HepG2 (cell line): ENCODE data around the gene GFER. TPM values are rescaled to one million over a fixed set of nuclear protein-coding genes. Genes with fewer than 3 reads are reported as not detected.
A peak's percentile ranks its signal among the peaks of the same experiment; 100 is the strongest.

Experiments used
- ARNT2 ChIP-seq: sonication (generic); formaldehyde crosslinking; IDR thresholded peaks from 2 replicates; pipeline ENCODE4 v1.8.0; 2022; ENCODE audit warnings: mild to moderate bottlenecking, low read depth, missing genetic modification reagents, moderate library complexity
- BHLHE40 ChIP-seq: IDR thresholded peaks from 2 replicates; pipeline ENCODE4 v1.6.1; 2011; ENCODE audit warnings: low read length, improper control_type of control experiment
- FOSL1 ChIP-seq: sonication (generic); formaldehyde crosslinking; IDR thresholded peaks from 2 replicates; pipeline ENCODE4 v1.9.0; 2021; ENCODE audit warnings: missing genetic modification reagents, borderline replicate concordance
- FOXK1 ChIP-seq: sonication (generic); formaldehyde crosslinking; IDR thresholded peaks from 2 replicates; pipeline ENCODE4 v1.4.0; 2020; ENCODE audit warnings: low read depth, missing genetic modification reagents, borderline replicate concordance
- HDAC6 ChIP-seq: fragments of 200-600 bp; sonication (generic); IDR thresholded peaks from 2 replicates; pipeline ENCODE4 v1.7.0; 2017; ENCODE audit warnings: mild to moderate bottlenecking, antibody characterized with exemption, low read length, low read depth
- HNRNPH1 ChIP-seq: fragments of 200-400 bp; formaldehyde crosslinking; optimal IDR thresholded peaks from 2 replicates; pipeline ENCODE3; 2017; ENCODE audit warnings: mild to moderate bottlenecking, low read depth, low read length
- ONECUT2 ChIP-seq: sonication (generic); formaldehyde crosslinking; IDR thresholded peaks from 2 replicates; pipeline ENCODE4 v1.4.0; 2020; ENCODE audit warnings: missing genetic modification reagents
- SMAD3 ChIP-seq: sonication (generic); formaldehyde crosslinking; IDR thresholded peaks from 2 replicates; pipeline ENCODE4 v1.4.0; 2020; ENCODE audit warnings: missing genetic modification reagents
- SNRNP70 ChIP-seq: fragments of 200-400 bp; formaldehyde crosslinking; IDR thresholded peaks from 2 replicates; pipeline ENCODE4 v1.6.1; 2017; ENCODE audit warnings: mild to moderate bottlenecking, low read depth, low read length, moderate library complexity
- TCF7 ChIP-seq: sonication (generic); IDR thresholded peaks from 2 replicates; pipeline ENCODE4 v1.6.1; 2016; ENCODE audit warnings: antibody characterized with exemption, low read depth
- ZNF230 ChIP-seq: sonication (generic); formaldehyde crosslinking; IDR thresholded peaks from 2 replicates; pipeline ENCODE4 v1.4.0; 2020; ENCODE audit warnings: mild to moderate bottlenecking, missing genetic modification reagents
- ZNF552 ChIP-seq: sonication (generic); formaldehyde crosslinking; IDR thresholded peaks from 2 replicates; pipeline ENCODE4 v1.9.0; 2022; ENCODE audit warnings: missing genetic modification reagents, mild to moderate bottlenecking, borderline replicate concordance
- ZNF569 ChIP-seq: sonication (generic); formaldehyde crosslinking; IDR thresholded peaks from 2 replicates; pipeline ENCODE4 v1.5.0; 2020; ENCODE audit warnings: mild to moderate bottlenecking, missing genetic modification reagents, moderate library complexity, borderline replicate concordance
- polyA plus RNA-seq, 8 experiments: library from polyadenylated mRNA; depleted of rRNA in 3 of 8; stranded (reverse) in 7 of 8; unstranded in 1 of 8; fragments of >200 nt; fragmentation: Illumina TruSeq in 4 of 8; extraction: Trizol in 4 of 8; gene quantifications; 2 replicates each; pipeline versions ENCODE4 v1.2.1 to v1.2.3, GENCODE V29; 2011 to 2016; ENCODE audit warnings: low read depth in 4 of 8, missing spikeins in 1 of 8, mixed read lengths in 1 of 8; ENCODE audit not compliant: insufficient read depth in 1 of 8
- total RNA-seq, 5 experiments: library from RNA; depleted of rRNA; stranded (reverse); fragments of >200 nt; fragmentation: Illumina TruSeq; extraction: Trizol; gene quantifications; 2 replicates each; pipeline ENCODE4 v1.2.3, GENCODE V29; 2016; ENCODE audit warnings: low read depth in 1 of 5
- TF ChIP-seq, protein P1 (sequence below): sonication (generic); formaldehyde crosslinking; IDR thresholded peaks from 2 replicates; pipeline ENCODE4 v1.9.0; 2021; ENCODE audit warnings: missing genetic modification reagents, borderline replicate concordance
- TF ChIP-seq, protein P2 (sequence below): sonication (generic); formaldehyde crosslinking; IDR thresholded peaks from 2 replicates; pipeline ENCODE4 v1.5.0; 2020; ENCODE audit warnings: missing genetic modification reagents
- TF ChIP-seq, protein P3 (sequence below): IDR thresholded peaks from 2 replicates; pipeline ENCODE4 v1.6.1; 2012; ENCODE audit warnings: inconsistent platforms
- TF ChIP-seq, protein P4 (sequence below): sonication (generic); formaldehyde crosslinking; IDR thresholded peaks from 2 replicates; pipeline ENCODE4 v1.8.0; 2022; ENCODE audit warnings: missing genetic modification reagents, mild to moderate bottlenecking, inconsistent platforms, borderline replicate concordance
- TF ChIP-seq, protein P5 (sequence below): sonication (generic); formaldehyde crosslinking; IDR thresholded peaks from 2 replicates; pipeline ENCODE4 v1.4.0; 2020; ENCODE audit warnings: mild to moderate bottlenecking, missing genetic modification reagents, borderline replicate concordance

GFER gene
- total and polyA plus RNA-seq, 2 of the 13 experiments (the other 11 are each of a cell fraction or from before 2014, with no cell fraction given): 28.6 to 71.7 TPM

DNA sequence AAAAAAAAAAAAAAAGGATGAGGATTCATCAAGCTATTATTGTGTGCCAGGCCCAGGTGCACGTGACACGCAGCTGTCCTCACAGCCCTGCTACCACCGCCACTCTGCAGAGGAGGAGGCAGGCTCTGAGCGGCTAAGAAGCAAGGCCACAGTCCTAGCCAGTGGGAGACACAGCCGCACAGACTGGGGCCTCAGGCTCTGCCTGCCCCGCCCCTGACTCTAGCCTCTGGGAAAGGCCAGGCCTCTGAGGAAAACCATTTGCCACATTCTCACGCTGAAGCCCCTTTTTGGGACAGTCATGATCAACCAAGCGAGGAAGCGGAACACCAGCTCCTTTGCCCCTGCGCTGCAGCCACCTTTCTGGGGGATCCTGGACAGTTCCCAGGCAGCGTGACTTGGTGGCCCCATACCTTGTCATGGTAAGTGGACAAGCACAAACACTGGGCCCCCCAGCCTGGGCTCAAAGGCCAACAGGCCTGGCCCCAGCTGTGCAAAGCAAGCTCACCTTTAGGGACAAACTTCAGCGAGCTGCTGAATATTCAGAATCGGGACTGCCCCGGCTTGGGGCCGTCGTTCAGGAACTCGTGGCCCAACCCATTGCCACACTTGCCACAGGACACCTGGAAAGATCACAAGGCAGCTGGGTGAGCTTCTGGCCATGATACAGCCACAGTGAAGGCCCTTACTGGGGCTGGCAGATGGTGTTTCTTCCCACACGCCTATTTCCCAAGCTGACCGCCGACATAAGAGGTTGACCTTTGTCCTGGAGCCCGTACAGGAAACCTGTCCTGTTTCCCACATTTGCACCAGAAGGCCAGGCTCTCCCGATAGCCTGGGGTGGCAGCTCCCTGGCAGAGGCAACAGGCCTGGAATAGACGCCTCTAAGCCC lies 43.5 kb upstream of the GFER start (continued):
- TF ChIP-seq, protein P1, sequence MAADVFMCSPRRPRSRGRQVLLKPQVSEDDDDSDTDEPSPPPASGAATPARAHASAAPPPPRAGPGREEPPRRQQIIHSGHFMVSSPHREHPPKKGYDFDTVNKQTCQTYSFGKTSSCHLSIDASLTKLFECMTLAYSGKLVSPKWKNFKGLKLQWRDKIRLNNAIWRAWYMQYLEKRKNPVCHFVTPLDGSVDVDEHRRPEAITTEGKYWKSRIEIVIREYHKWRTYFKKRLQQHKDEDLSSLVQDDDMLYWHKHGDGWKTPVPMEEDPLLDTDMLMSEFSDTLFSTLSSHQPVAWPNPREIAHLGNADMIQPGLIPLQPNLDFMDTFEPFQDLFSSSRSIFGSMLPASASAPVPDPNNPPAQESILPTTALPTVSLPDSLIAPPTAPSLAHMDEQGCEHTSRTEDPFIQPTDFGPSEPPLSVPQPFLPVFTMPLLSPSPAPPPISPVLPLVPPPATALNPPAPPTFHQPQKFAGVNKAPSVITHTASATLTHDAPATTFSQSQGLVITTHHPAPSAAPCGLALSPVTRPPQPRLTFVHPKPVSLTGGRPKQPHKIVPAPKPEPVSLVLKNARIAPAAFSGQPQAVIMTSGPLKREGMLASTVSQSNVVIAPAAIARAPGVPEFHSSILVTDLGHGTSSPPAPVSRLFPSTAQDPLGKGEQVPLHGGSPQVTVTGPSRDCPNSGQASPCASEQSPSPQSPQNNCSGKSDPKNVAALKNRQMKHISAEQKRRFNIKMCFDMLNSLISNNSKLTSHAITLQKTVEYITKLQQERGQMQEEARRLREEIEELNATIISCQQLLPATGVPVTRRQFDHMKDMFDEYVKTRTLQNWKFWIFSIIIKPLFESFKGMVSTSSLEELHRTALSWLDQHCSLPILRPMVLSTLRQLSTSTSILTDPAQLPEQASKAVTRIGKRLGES (CRISPR knock-in tag): no peak; the same call in 1 of the 2 replicates
- TF ChIP-seq TCF7 (no peak), FOSL1 (no peak), SMAD3 (CRISPR knock-in tag) (peak; percentile 74; the same call in 1 of the 2 replicates), FOXK1 (no peak), HNRNPH1 (no peak), SNRNP70 (no peak), ARNT2 (CRISPR knock-in tag) (peak; percentile 72), ONECUT2 (no peak), BHLHE40 (peak; percentile 81), ZNF569 (no peak), ZNF552 (CRISPR knock-in tag) (peak; percentile 70; the same call in 1 of the 2 replicates), HDAC6 (no peak), ZNF230 (CRISPR knock-in tag) (peak; percentile 78; the same call in 1 of the 2 replicates)
- TF ChIP-seq, protein P2, sequence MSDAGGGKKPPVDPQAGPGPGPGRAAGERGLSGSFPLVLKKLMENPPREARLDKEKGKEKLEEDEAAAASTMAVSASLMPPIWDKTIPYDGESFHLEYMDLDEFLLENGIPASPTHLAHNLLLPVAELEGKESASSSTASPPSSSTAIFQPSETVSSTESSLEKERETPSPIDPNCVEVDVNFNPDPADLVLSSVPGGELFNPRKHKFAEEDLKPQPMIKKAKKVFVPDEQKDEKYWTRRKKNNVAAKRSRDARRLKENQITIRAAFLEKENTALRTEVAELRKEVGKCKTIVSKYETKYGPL (CRISPR knock-in tag): 0 out of 2 replicates have a peak, but pooled peaks have one; percentile 11
- TF ChIP-seq, protein P3, sequence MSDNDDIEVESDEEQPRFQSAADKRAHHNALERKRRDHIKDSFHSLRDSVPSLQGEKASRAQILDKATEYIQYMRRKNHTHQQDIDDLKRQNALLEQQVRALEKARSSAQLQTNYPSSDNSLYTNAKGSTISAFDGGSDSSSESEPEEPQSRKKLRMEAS: peak; percentile 75
- TF ChIP-seq, protein P4, sequence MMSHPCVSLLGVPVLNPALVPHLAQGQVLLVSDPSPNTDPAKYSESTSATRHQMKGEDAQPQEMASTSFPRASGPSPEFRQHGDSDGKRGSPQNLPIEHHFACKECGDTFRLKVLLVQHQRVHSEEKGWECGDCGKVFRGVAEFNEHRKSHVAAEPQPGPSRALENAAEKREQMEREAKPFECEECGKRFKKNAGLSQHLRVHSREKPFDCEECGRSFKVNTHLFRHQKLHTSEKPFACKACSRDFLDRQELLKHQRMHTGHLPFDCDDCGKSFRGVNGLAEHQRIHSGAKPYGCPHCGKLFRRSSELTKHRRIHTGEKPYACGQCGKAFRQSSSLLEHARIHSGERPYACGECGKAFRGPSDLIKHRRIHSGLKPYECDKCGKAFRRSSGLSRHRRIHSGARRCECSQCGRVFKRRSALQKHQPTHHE (CRISPR knock-in tag): no peak
- TF ChIP-seq, protein P5, sequence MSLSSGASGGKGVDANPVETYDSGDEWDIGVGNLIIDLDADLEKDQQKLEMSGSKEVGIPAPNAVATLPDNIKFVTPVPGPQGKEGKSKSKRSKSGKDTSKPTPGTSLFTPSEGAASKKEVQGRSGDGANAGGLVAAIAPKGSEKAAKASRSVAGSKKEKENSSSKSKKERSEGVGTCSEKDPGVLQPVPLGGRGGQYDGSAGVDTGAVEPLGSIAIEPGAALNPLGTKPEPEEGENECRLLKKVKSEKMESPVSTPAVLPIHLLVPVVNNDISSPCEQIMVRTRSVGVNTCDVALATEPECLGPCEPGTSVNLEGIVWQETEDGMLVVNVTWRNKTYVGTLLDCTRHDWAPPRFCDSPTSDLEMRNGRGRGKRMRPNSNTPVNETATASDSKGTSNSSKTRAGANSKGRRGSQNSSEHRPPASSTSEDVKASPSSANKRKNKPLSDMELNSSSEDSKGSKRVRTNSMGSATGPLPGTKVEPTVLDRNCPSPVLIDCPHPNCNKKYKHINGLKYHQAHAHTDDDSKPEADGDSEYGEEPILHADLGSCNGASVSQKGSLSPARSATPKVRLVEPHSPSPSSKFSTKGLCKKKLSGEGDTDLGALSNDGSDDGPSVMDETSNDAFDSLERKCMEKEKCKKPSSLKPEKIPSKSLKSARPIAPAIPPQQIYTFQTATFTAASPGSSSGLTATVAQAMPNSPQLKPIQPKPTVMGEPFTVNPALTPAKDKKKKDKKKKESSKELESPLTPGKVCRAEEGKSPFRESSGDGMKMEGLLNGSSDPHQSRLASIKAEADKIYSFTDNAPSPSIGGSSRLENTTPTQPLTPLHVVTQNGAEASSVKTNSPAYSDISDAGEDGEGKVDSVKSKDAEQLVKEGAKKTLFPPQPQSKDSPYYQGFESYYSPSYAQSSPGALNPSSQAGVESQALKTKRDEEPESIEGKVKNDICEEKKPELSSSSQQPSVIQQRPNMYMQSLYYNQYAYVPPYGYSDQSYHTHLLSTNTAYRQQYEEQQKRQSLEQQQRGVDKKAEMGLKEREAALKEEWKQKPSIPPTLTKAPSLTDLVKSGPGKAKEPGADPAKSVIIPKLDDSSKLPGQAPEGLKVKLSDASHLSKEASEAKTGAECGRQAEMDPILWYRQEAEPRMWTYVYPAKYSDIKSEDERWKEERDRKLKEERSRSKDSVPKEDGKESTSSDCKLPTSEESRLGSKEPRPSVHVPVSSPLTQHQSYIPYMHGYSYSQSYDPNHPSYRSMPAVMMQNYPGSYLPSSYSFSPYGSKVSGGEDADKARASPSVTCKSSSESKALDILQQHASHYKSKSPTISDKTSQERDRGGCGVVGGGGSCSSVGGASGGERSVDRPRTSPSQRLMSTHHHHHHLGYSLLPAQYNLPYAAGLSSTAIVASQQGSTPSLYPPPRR: peak; percentile 88
